ENCODE measurements around the gene SGCA.

DNA sequence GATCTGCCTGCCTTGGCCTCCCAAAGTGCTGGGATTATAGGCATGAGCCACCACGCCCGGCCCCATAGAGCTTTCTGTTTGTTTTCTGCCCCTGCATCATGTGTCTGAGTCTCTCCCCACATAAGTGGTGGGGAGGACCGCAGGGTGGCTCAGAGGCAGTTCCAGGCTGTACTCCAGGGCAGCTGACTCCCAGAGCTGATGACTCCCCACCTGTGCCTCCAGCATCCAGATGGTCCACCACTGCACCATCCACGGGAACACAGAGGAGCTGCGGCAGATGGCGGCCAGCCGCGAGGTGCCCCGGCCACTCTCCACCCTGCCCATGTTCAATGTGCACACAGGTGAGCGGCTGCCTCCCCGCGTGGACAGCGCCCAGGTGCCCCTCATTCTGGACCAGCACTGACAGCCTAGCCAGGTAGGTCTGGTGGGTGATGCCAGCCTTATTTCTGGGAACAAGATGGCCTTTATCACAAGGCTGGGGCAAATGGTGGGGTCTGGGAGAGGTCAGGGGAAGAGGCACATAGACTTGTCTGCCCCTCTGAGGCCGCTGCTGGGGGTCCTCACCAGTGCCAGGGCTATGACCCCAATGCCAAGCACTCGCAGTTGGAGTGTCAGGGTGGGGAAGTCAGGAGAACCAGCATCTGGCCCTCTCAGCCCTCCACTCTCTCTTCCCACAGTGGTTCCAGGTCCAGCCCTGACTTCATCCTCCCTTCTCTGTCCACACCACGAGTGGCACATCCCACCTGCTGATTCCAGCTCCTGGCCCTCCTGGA is 9.4 kb downstream of the SGCA start:
- TF ChIP-seq, protein P1, sequence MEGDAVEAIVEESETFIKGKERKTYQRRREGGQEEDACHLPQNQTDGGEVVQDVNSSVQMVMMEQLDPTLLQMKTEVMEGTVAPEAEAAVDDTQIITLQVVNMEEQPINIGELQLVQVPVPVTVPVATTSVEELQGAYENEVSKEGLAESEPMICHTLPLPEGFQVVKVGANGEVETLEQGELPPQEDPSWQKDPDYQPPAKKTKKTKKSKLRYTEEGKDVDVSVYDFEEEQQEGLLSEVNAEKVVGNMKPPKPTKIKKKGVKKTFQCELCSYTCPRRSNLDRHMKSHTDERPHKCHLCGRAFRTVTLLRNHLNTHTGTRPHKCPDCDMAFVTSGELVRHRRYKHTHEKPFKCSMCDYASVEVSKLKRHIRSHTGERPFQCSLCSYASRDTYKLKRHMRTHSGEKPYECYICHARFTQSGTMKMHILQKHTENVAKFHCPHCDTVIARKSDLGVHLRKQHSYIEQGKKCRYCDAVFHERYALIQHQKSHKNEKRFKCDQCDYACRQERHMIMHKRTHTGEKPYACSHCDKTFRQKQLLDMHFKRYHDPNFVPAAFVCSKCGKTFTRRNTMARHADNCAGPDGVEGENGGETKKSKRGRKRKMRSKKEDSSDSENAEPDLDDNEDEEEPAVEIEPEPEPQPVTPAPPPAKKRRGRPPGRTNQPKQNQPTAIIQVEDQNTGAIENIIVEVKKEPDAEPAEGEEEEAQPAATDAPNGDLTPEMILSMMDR (IDR thresholded peaks at IDR 0.05; ENCODE audit: low read length) = no peak
- no peak for TF ChIP-seq EZH2 (optimal IDR thresholded peaks at IDR 0.05; ENCODE audit: low read depth, low read length)

All from MM.1S (cell line).